Measurements from ENCODE around the gene KLRC4. TPM values are rescaled to one million over a fixed set of nuclear protein-coding genes. Genes with fewer than 3 reads are reported as not detected.
"Not testable (repeated sequence)": the region's sequence is repeated elsewhere in the genome, so short reads cannot be mapped to it uniquely, and the experiment has no call there.

The KLRC4 gene
- total RNA-seq, 1 experiment from 2014 or later = not detected

DNA sequence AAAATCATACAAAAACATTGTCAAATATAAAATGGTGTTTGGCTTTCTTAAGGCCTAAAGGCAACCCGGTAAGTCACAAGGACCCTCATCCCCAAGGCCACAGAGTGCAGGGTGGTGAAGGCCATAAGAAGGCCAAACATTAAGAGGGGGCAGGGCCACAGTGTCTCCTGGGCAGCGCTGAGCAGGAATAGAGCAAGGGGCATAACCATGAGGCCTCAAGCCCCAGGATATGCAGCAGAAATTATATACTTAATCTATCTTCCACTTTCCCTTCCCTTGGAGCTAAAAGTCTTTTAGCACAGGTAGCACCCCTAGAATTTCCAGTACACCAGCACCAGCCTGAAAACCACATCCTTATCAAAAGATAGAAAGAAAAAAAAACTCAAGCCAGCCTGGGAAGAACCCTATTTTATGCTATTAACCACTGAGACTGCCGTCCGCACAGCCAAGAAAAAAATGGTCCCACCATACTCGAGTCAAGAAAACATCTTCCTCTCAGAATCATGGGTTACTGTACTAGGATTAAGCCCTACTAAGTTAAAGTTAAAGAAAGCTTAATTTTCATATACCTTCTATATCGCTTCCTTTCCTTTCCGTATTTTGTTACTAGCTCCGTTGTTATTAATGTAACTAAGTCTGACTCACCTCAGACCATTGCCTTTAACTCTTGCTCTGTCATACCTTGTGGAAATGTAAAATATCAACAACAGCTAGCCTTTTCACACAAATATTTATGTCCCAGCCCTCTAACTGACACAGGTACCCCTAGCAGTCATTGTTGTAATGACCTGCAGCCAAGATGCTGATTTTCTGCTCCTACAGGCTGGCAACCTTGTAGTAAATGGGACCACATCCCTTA, 39.8 kb downstream of the KLRC4 start:
- no peak for DNase-seq (ENCODE audit: extremely low read depth, low read depth)

DNA sequence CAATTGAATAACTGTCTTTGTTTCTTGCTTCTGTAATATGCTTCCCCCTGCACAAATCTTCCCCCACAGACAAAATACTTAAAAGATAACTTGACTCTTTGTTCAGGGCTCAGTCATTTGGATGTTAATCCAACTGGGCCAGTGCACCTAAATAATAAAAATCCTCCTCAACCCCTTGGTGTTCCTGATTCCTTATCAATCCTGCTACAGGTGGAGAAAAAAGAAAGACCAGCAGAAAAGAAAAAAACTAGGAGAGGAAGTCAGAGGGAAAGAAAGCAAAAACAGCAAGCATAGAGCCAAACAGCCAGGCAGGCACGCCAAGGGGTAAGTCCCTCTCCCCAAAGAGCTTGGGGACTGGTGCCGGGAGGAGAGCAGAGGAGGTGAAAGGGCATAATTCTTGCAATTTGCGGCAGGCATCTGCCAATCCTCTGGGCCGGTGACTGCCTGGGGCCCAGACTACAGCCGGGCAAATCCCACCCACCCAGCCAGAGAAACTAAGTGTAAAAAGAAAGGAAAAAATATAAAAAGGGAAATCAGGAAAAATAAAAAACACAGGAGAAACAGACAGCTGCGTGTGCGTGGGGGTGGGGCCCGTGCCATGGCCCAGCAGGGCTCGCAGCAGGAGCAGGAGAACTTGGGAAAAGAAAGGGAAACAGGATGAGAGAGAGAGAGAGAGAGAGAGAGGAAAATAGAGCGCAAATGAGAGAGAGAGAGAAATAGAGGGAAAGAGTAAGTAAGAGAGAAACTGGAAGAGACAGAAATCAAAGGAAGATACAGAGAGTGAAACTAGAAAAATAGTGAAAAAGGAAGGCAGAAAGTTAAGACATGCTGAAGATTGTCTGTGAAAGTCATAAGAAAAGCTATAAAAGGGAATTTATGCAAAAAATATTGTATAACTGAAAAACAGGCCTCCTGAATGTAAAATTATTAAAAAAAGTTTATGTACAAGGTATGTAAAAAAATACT, 41.1 kb downstream of the KLRC4 start:
- DNase-seq (ENCODE audit: extremely low read depth, low read depth) = no peak

DNA sequence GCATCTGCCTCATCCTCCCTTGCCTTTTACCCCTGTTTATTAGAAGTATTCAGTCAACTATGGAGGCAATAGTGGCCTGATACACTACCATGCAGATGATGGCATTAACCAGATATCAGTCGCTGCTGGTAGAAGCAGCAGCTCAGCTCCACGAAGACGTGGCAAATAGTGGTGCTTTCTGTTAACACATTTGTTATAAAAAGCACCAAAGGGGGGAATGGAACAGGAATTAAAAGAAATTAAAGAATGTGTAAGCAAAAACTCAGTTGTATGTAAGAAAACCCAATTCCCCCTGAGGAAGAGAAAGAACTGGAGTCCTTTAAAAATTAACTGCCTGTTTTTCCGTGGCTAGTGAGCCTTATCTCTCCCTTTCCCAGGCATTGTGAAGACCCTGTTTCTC, 41.8 kb downstream of the KLRC4 start:
- not testable (repeated sequence) for DNase-seq (ENCODE audit: extremely low read depth, low read depth)

DNA sequence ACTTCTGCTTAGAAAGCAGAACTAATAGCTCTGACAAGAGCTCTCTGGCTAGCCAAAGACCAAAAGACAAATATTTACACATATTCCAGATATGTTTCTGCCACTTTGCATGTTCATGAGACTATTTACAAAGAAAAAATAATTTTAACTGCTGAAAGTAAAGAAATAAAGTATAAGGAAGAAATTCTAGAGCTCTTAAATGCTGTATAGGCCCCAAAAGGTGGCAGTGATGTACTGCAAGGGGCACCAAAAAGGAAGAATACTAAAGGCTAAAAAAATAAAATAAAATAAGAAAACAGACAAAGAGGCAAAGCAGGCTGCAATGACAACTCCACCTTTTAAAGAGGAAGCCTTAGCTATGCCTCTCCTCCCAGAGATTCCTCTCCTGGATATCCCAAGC, 42.7 kb downstream of the KLRC4 start:
- DNase-seq (ENCODE audit: extremely low read depth, low read depth) = no peak

DNA sequence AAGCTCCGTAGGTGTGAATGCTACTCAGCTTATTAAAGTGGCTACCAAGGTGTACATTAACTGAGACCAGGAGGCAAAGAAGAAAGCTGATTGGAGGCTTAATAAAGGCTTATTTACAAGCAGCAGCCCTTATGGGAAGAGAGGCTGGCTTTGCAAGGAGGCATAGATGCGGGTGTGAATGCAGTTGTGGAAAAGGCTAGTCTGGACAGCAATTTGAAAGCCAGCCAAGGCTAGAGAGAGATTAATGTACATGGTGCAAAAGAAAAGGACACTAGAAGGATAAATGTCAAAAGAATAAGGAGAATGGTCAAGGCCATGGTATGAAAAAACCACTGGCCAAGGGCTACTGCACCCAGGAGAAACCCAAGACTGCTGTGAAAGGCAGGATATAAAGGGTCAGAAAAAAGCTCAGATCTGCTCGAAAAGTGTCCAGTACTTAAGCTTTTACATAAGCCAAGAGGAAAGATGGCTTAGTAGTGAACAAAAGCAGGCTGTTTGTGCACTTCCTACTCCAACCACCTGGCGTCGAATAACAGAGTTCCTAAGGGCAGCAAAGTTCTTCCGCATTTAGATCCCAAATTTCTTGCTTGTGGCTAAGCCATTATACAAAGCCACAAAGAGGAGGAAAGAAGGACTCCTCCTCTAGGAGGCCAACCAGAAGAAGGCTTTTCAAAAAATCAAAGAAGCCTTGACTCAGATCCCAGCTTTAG, 43.7 kb downstream of the KLRC4 start:
- no peak for DNase-seq (ENCODE audit: extremely low read depth, low read depth)

DNA sequence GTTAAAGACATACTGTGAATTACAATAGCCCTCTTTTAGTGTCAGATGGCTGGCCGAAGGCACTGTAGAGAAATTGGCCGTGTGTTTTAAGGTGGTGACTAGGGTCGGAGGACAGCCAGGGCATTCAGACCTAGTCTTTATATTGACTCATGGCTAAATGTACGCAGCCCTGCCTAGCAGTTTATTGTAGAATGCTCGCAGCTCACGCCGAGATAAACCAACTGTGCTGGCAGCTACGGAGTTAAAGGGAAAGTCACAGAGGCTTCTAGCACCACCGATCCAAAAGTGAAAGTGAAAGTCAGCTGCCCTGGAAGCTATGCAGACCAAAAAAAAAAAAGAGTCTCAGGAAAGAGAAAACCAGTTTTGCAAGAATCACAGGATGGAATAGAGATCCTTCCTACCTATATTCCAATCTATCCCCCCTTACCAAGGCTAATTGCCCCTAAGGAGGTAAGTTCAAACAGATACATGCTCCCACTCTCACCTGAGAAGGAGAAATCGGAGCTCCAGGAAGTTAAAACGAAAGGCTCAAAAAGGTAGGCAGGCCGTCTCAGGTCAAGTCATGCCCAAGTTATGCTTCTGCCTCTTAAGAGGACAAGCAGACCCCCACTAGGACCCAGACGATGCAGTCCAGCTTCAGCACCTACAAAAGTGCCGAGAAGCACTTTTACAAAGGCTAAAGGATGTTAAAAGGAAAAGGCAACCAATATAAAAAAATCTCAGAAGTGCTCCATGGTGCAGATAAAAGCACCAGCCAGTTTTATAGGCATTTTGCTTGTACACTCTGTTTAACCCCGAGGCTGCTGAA, 44.5 kb downstream of the KLRC4 start:
- no peak for DNase-seq (ENCODE audit: extremely low read depth, low read depth)

DNA sequence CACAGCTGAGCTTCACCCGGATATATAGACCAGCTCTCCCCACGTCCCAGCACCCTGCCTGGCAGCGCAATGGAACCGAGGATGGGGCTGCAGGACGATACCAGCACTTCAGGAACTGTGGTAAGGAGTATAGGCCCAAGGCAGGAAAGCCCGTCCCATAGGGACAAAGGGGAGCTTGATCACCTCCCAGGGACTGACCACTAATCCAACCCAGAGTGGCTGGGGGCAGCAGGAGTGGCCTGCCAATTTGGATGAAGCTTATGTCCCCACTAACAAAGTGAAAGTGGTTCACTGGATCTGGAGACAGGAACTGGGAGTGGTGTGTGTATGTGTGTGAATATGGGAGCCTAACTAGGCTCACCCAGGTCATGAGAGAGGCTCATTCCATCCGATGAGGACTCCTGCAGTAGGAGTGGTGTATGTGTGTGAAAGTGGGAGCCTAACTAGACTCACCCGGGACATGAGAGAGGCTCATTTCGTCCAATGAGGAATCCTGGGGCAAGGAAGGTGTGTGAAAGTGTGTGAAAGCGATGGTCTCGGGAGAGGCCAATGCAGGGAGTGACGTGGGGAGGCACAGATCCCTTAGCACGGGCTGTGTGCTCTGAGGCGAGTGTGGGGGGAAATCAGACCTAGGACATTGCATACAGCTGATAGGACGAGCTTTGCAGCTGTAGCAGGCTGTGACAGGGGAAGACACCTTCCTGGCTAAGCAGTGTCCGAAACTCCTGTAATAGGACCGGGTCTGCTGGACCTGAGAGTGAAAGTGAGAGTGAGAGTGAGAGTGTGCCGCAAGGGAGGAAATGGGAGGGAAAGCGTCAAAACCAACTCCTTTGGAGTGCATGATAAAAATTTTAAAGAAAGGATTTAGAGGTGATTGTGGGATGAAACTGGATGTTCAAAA, 45.4 kb downstream of the KLRC4 start:
- no peak for DNase-seq (ENCODE audit: extremely low read depth, low read depth)

DNA sequence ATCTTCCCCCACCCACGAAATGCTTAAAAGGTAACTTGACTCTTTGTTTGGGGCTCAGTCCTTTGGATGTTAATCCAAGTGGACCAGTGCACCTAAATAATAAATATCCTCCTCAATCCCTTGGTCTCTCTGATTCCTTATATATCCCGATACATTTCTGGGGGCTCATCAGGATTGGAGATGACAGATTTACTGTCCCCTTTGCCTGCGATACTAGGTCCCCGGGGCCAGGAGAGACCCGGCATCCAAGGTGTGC, 46.0 kb downstream of the KLRC4 start:
- DNase-seq (ENCODE audit: extremely low read depth, low read depth) = no peak

DNA sequence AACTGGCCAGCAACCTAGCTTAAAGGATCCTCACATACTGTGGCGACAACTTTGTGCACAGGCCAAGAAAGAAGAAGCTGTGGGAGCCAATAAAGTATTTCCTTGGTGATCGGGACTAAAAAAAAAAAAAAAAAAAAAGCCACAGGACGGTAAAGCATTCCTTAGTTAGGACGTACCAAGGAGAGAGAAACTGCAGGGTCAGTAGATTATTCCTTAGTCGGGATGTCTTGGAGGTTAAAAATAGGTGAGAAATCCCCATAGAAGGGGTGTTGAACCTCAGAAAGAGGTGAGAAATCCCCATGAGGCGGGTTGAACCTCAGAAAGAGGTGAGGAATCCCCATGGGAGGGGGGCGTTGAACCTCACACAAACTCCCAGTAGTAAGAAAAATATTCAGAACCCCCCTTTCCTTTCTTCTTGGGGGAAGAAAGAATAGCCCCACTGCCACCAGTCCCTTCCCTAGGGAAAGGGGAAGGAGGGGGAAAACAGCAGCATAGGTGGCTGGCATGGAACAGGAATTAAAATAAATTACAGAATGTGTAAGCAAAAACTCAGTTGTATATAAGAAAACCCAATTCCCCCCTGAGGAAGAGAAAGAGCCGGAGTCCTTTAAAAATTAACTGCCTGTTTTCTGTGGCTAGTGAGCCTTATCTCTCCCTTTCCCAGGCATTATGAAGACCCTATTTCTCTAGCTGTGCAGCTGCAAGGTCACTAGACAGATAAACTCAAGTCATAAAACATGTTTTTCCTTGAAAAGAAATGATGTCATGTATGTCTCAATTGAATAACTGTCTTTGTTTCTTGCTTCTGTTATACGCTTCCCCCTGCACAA, 46.5 kb downstream of the KLRC4 start:
- DNase-seq (ENCODE audit: extremely low read depth, low read depth) = no peak

DNA sequence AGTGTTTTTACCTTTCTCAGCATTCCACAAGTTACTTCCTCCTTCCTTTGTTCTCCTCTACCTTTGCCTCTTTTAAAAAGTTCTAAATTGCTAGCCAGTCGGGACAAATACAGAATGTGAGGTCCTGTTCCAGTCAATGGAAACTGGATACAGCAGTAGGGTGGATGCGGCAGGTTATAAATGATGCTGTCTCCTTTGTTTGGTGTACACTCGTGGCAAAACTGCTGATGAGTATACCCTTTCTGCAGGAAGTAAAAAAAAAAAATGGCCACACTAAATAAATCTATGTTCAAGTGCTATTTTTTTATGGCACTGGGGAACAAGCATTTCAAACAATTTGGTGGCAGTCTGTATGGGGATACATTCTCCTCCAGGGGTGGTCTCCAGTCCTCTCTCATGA, 47.2 kb downstream of the KLRC4 start:
- DNase-seq (ENCODE audit: extremely low read depth, low read depth) = no peak

DNA sequence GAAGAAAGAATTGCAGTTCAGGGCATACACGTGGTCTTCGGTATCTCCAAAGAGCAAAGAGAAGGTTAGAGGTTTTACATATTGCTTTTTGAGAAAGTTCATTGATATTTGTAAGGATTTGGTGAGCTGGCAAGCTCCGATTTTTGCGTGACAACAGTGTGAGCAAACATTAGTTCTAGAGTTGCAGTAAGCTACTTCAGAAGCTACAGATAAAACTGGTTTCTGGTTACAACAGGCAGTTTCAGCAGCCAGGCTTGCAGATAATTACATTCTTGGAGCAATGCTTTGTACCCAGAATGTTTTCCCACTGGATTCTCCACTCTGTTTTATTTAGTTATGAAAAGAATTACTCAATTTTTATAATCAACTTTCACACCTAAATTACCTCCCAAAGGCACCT, 47.9 kb downstream of the KLRC4 start:
- DNase-seq (ENCODE audit: extremely low read depth, low read depth) = no peak

DNA sequence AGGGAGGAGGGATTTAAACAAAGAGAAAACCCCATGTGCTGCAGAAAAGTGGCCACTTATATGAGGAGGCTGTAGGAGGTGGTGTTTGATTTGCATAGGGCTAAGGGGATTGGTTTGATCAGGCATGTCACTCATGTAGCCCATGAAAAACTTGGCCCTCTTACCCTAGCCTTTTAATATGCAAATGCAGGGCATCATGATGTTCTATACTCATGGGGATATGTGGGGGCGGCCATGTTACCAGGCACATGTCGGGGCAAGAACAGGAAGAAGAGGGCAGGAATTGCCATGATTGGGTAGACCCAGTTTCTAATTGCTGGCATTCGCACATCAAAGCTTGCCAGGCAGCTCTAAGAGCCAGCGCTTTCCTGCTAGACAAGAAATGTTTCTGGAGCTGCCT, 48.5 kb downstream of the KLRC4 start:
- DNase-seq (ENCODE audit: extremely low read depth, low read depth) = no peak

DNA sequence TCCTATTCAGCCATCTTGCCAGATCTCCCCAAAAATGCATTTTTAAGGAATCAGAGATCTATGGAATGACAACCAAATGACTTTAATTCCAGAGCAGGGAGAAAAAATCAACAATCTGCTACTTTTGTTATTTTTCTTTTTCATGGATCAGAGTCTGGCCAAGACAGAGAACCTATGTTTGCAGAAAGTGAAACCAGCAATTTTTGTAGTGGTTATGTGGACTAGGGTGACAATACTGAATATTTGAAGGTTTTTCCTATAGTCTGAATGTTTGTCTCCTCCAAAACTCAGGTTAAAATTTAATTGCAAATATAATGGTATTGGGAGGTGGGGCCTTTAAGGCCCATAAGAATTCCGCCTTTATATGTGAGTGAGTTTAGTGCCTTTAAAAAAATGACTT, 50.6 kb downstream of the KLRC4 start:
- DNase-seq (ENCODE audit: extremely low read depth, low read depth) = no peak

DNA sequence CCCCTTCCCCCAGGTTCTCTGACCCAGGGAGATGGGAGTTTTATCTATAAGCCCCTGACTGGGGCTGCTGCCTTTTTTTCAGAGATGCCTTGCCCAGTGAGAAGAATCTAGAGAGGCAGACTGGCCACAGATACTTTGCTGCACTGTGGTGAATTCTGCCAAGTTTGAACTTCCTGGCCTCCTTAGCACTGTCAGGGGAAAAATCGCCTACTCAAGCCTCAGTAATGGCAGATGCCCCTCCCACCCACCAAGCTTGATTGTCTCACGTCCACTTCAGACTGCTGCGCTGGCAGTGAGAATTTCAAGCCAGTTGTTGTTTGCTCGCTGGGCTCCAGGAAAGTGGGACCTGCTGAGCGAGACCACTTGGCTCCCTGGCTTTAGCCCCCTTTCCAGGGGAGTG, 51.4 kb downstream of the KLRC4 start:
- no peak for DNase-seq (ENCODE audit: extremely low read depth, low read depth)
